NB4 (cell line): Measurements from ENCODE around the gene STK32B.

Source experiments
- DNase-seq: peaks from one replicate; pipeline ENCODE4 v3.0.0; 2010; ENCODE audit warnings: low read depth
- H3K4me3 ChIP-seq: one replicate; pipeline ENCODE4 v1.5.1; 2011; ENCODE audit warnings: mild to moderate bottlenecking, low read depth, low read length, moderate library complexity
- CTCF ChIP-seq: IDR thresholded peaks from one replicate; pipeline ENCODE4 v1.5.1; 2012; ENCODE audit warnings: low read depth, low read length
- MAX ChIP-seq: IDR thresholded peaks from 2 replicates; pipeline ENCODE4 v1.6.1; 2011; ENCODE audit warnings: low read depth, low read length
- MYC ChIP-seq: IDR thresholded peaks from 2 replicates; pipeline ENCODE4 v1.6.1; 2011; ENCODE audit warnings: low read depth, low read length
- POLR2A ChIP-seq: IDR thresholded peaks from 2 replicates; pipeline ENCODE4 v1.6.1; 2011; ENCODE audit warnings: mild to moderate bottlenecking; ENCODE audit not compliant: insufficient read length; ENCODE audit errors: extremely low read depth

STK32B gene

GRCh38 chr4:5462254-5462835 lies 411.1 kb downstream of the STK32B start:
- no peak for DNase-seq
- no peak overlapping the region for H3K4me3 ChIP-seq
- no peak for TF ChIP-seq CTCF
- TF ChIP-seq MAX, result no peak
- TF ChIP-seq MYC, result no peak
- no peak for TF ChIP-seq POLR2A

GRCh38 chr4:5462896-5463295 lies 411.6 kb downstream of the STK32B start:
- H3K4me3 ChIP-seq, result no peak overlapping the region
- TF ChIP-seq CTCF, result no peak
- TF ChIP-seq MYC, result no peak
- TF ChIP-seq POLR2A, result no peak
- no peak for TF ChIP-seq MAX
- DNase-seq, result no peak

GRCh38 chr4:5463361-5463760 lies 412.1 kb downstream of the STK32B start:
- no peak for DNase-seq
- no peak overlapping the region for H3K4me3 ChIP-seq
- TF ChIP-seq MAX, result no peak
- TF ChIP-seq CTCF, result no peak
- TF ChIP-seq MYC, result no peak
- TF ChIP-seq POLR2A, result no peak

- no peak overlapping the region for H3K4me3 ChIP-seq
- no peak for TF ChIP-seq CTCF
- no peak for TF ChIP-seq POLR2A
- no peak for TF ChIP-seq MYC
- no peak for TF ChIP-seq MAX
- DNase-seq, result no peak
Observed at GRCh38 chr4:5463936-5464650, 412.8 kb downstream of the STK32B start.

GRCh38 chr4:5465529-5465928 lies 414.2 kb downstream of the STK32B start:
- TF ChIP-seq CTCF, result no peak
- no peak for TF ChIP-seq MAX
- TF ChIP-seq MYC, result no peak
- no peak for TF ChIP-seq POLR2A
- H3K4me3 ChIP-seq, result no peak overlapping the region
- no peak for DNase-seq

- H3K4me3 ChIP-seq, result no peak overlapping the region
- no peak for DNase-seq
- TF ChIP-seq POLR2A (no peak), CTCF (no peak), MAX (no peak), MYC (no peak)
Observed at GRCh38 chr4:5465956-5466355, 414.7 kb downstream of the STK32B start.
